ENCODE data around the gene SYNDIG1.

Gene SYNDIG1

GRCh38 chr20:24571159-24571558 is 101.7 kb downstream of the SYNDIG1 start:
- DNase-seq: peak; percentile 8

GRCh38 chr20:24572140-24572539 is 102.7 kb downstream of the SYNDIG1 start:
- DNase-seq: no peak

GRCh38 chr20:24572862-24573261 is 103.4 kb downstream of the SYNDIG1 start:
- no peak for DNase-seq

GRCh38 chr20:24573557-24573956 is 104.1 kb downstream of the SYNDIG1 start:
- no peak for DNase-seq

- no peak for DNase-seq
These were observed 104.9 kb downstream of the SYNDIG1 start for GRCh38 chr20:24574307-24574706.

GRCh38 chr20:24574797-24575196 is 105.4 kb downstream of the SYNDIG1 start:
- DNase-seq: no peak

GRCh38 chr20:24575811-24576210 is 106.4 kb downstream of the SYNDIG1 start:
- DNase-seq: no peak

GRCh38 chr20:24576447-24576846 is 107.0 kb downstream of the SYNDIG1 start:
- no peak for DNase-seq

- DNase-seq: no peak
These were observed 108.0 kb downstream of the SYNDIG1 start for GRCh38 chr20:24577271-24577909.

GRCh38 chr20:24578567-24579415 is 109.4 kb downstream of the SYNDIG1 start:
- no peak for DNase-seq

GRCh38 chr20:24579475-24579874 is 110.0 kb downstream of the SYNDIG1 start:
- no peak for DNase-seq

- peak; percentile 36 for DNase-seq
These were observed 110.6 kb downstream of the SYNDIG1 start for GRCh38 chr20:24580006-24580405.

GRCh38 chr20:24580855-24581254 is 111.4 kb downstream of the SYNDIG1 start:
- DNase-seq: no peak

- DNase-seq: no peak
These were observed 112.2 kb downstream of the SYNDIG1 start for GRCh38 chr20:24581443-24582170.

GRCh38 chr20:24582373-24583168 is 113.1 kb downstream of the SYNDIG1 start:
- no peak for DNase-seq

GRCh38 chr20:24583169-24583792 is 113.9 kb downstream of the SYNDIG1 start:
- DNase-seq: no peak

- no peak for DNase-seq
These were observed 114.6 kb downstream of the SYNDIG1 start for GRCh38 chr20:24584078-24584477.

- DNase-seq: peak; percentile 41
These were observed 115.3 kb downstream of the SYNDIG1 start for GRCh38 chr20:24584538-24585356.

GRCh38 chr20:24585796-24586522 is 116.5 kb downstream of the SYNDIG1 start:
- DNase-seq: no peak

- no peak for DNase-seq
These were observed 117.1 kb downstream of the SYNDIG1 start for GRCh38 chr20:24586523-24586840.
